Erythroblast (primary cell): ENCODE data around the gene ZCCHC24.

ENCODE experiments used
- GATA1 ChIP-seq: IDR thresholded peaks from 2 replicates; pipeline ENCODE4 v1.6.1; 2011; ENCODE audit warnings: low read depth, mild to moderate bottlenecking, control low read depth, low read length, moderate library complexity
- POLR2A ChIP-seq: IDR thresholded peaks from 2 replicates; pipeline ENCODE4 v1.6.1; 2011; ENCODE audit warnings: mild to moderate bottlenecking, low read length

- TF ChIP-seq POLR2A: no peak
- no peak for TF ChIP-seq GATA1
Observed at GRCh38 chr10:79471776-79472175, 26.4 kb upstream of the ZCCHC24 start.
